ENCODE results near the gene VANGL1. TPM values are rescaled to one million over a fixed set of nuclear protein-coding genes. Genes with fewer than 3 reads are reported as not detected.

The VANGL1 gene
- total and polyA plus RNA-seq, 2 of the 4 experiments (the other 2 are of a cell fraction), result 6.1 to 6.7 TPM

- no peak overlapping the region for H3K4me3 ChIP-seq (ENCODE audit: insufficient read depth, low read depth, low read length)
- POLR2A ChIA-PET (ENCODE audit: unreplicated experiment), result no interaction called here
- peaks cover 17% of the 10 kb centered on the region for H3K36me3 ChIP-seq (ENCODE audit: control insufficient read depth, insufficient read depth, low read length)
- no peak overlapping the region for H3K9ac ChIP-seq (ENCODE audit: low read depth, low read length)
- H2BK120ac ChIP-seq (ENCODE audit: low read depth, low read length), result no peak overlapping the region
- CTCF ChIA-PET, result interaction anchor here (1.0 kb wide), 2 partner anchors 9 to 64 kb away, joined by 3 to 5 read pairs; no protein-coding TSS in a partner anchor
- no peak overlapping the region for H3K18ac ChIP-seq (ENCODE audit: low read depth, low read length)
- no peak overlapping the region for H2AK9ac ChIP-seq (replicated peaks; ENCODE audit: low read depth, low read length, poor library complexity)
- H2BK5ac ChIP-seq (ENCODE audit: low read depth, low read length, poor library complexity, severe bottlenecking), result no peak overlapping the region
- no peak overlapping the region for H4K91ac ChIP-seq (ENCODE audit: insufficient read depth, low read depth, low read length)
- no peak overlapping the region for H4K8ac ChIP-seq (ENCODE audit: low read depth in 2 of 2, low read length in 2 of 2)
- TF ChIP-seq MAZ (IDR thresholded peaks at IDR 0.05; ENCODE audit: borderline replicate concordance, low read depth, low read length) (no peak), RAD21 (IDR thresholded peaks at IDR 0.05; ENCODE audit: low read length) (no peak), MXI1 (IDR thresholded peaks at IDR 0.05; ENCODE audit: borderline replicate concordance, low read depth, low read length) (no peak), CHD1 (IDR thresholded peaks at IDR 0.05; ENCODE audit: low read depth, low read length) (no peak), MAFK (IDR thresholded peaks at IDR 0.05; ENCODE audit: low read depth, low read length) (no peak), RCOR1 (IDR thresholded peaks at IDR 0.05; ENCODE audit: insufficient replicate concordance, low read length) (no peak), POLR2A (IDR thresholded peaks at IDR 0.05; ENCODE audit: low read depth, low read length) (no peak), NFE2L2 (IDR thresholded peaks at IDR 0.05; ENCODE audit: low read depth, low read length) (no peak), RFX5 (IDR thresholded peaks at IDR 0.05; ENCODE audit: low read depth, low read length) (no peak), CEBPB (IDR thresholded peaks at IDR 0.05; ENCODE audit: low read depth, low read length) (no peak), SMC3 (IDR thresholded peaks at IDR 0.05; ENCODE audit: low read depth, low read length) (no peak), BHLHE40 (IDR thresholded peaks at IDR 0.05; ENCODE audit: low read depth, low read length) (no peak)
- TF ChIP-seq, protein P1, sequence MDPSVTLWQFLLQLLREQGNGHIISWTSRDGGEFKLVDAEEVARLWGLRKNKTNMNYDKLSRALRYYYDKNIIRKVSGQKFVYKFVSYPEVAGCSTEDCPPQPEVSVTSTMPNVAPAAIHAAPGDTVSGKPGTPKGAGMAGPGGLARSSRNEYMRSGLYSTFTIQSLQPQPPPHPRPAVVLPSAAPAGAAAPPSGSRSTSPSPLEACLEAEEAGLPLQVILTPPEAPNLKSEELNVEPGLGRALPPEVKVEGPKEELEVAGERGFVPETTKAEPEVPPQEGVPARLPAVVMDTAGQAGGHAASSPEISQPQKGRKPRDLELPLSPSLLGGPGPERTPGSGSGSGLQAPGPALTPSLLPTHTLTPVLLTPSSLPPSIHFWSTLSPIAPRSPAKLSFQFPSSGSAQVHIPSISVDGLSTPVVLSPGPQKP (IDR thresholded peaks at IDR 0.05; ENCODE audit: borderline replicate concordance, low read depth, low read length), result no peak
- TF ChIP-seq, protein P2, sequence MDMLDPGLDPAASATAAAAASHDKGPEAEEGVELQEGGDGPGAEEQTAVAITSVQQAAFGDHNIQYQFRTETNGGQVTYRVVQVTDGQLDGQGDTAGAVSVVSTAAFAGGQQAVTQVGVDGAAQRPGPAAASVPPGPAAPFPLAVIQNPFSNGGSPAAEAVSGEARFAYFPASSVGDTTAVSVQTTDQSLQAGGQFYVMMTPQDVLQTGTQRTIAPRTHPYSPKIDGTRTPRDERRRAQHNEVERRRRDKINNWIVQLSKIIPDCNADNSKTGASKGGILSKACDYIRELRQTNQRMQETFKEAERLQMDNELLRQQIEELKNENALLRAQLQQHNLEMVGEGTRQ (IDR thresholded peaks at IDR 0.05; ENCODE audit: low read depth, low read length), result no peak
- TF ChIP-seq, protein P3, sequence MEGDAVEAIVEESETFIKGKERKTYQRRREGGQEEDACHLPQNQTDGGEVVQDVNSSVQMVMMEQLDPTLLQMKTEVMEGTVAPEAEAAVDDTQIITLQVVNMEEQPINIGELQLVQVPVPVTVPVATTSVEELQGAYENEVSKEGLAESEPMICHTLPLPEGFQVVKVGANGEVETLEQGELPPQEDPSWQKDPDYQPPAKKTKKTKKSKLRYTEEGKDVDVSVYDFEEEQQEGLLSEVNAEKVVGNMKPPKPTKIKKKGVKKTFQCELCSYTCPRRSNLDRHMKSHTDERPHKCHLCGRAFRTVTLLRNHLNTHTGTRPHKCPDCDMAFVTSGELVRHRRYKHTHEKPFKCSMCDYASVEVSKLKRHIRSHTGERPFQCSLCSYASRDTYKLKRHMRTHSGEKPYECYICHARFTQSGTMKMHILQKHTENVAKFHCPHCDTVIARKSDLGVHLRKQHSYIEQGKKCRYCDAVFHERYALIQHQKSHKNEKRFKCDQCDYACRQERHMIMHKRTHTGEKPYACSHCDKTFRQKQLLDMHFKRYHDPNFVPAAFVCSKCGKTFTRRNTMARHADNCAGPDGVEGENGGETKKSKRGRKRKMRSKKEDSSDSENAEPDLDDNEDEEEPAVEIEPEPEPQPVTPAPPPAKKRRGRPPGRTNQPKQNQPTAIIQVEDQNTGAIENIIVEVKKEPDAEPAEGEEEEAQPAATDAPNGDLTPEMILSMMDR (conservative IDR thresholded peaks at IDR 0.05; ENCODE audit: low read depth, low read length), result no peak
- H2BK15ac ChIP-seq (ENCODE audit: low read depth, low read length), result no peak overlapping the region
- no peak for ATAC-seq (ENCODE audit: low read depth)
- H2AFZ ChIP-seq (replicated peaks; ENCODE audit: low read length, poor library complexity), result no peak overlapping the region
- no peak overlapping the region for H3K23ac ChIP-seq (ENCODE audit: low read depth, low read length)
- in situ Hi-C loops (cut with MboI; ENCODE audit: low sequenced_read_pairs), result no loop called here
- H3K9me3 ChIP-seq (ENCODE audit: control insufficient read depth, insufficient read depth, low read length), result no peaks in the 10 kb centered on the region
- no peak overlapping the region for H2AK5ac ChIP-seq (ENCODE audit: low read depth, low read length)
- no peak overlapping the region for H3K4me2 ChIP-seq (ENCODE audit: low read depth, low read length)
- no peak overlapping the region for H3K27ac ChIP-seq (ENCODE audit: insufficient read depth, low read length)
- no peaks in the 10 kb centered on the region for H3K27me3 ChIP-seq (ENCODE audit: control insufficient read depth, insufficient read depth, low read length)
- peaks cover 7 to 35% of the 10 kb centered on the region in 2 experiments; a peak in 3 of 4 replicates for H3K79me1 ChIP-seq (ENCODE audit: low read depth in 1 of 2, low read length in 2 of 2)
- H2BK20ac ChIP-seq (ENCODE audit: low read depth, low read length), result no peak overlapping the region
- H3K9me1 ChIP-seq (ENCODE audit: insufficient read depth, low read length), result peaks cover 9% of the 10 kb centered on the region; the same call in 1 of the 2 replicates
- H4K5ac ChIP-seq (ENCODE audit: low read depth, low read length), result no peak overlapping the region
- H3K14ac ChIP-seq (replicated peaks; ENCODE audit: low read depth, low read length), result no peak overlapping the region
- H3K4me1 ChIP-seq (ENCODE audit: control insufficient read depth, insufficient read depth, low read length), result peaks cover 3% of the 10 kb centered on the region; the same call in 1 of the 2 replicates
- DNase-seq, result no peak
- no TSS peak for BruUV-seq (replicated peaks)
- WGBS, 2 experiments (ENCODE audit: extremely low coverage in 2 of 2, insufficient read length in 1 of 2), result 100% methylated on average over 2 of the region's 5 CpGs; no CpG with 5 or more reads in 1 of the 2 experiments
- intact Hi-C loops (cut with micrococcal nuclease), result no loop called here
- H3K56ac ChIP-seq (ENCODE audit: extremely low read depth, insufficient read depth, low read length), result no peak overlapping the region
- H3K4ac ChIP-seq (ENCODE audit: low read depth, low read length), result no peak overlapping the region
- H4K20me1 ChIP-seq (ENCODE audit: insufficient read depth, low read length), result no peaks in the 10 kb centered on the region
- dilution Hi-C loops (cut with HindIII; ENCODE audit: low sequenced_read_pairs, unreplicated experiment), result no loop called here
Measured at GRCh38 chr1:115660151-115660550, 18.4 kb downstream of the VANGL1 start.
